PFSK-1 (cell line): ENCODE measurements around the gene FNDC10.

Source experiments
- FOXP2 ChIP-seq: optimal IDR thresholded peaks from 2 replicates; pipeline ENCODE3; 2011; ENCODE audit warnings: borderline replicate concordance, control low read depth, inconsistent platforms; ENCODE audit not compliant: insufficient read depth; ENCODE audit errors: extremely low read length, extremely low read depth
- POLR2AphosphoS5 ChIP-seq: IDR thresholded peaks from 2 replicates; pipeline ENCODE4 v1.6.1; 2012; ENCODE audit warnings: low read depth, mild to moderate bottlenecking, control low read depth, low read length, moderate library complexity
- REST ChIP-seq, 2 experiments: IDR thresholded peaks; 2 replicates each; pipeline versions ENCODE4 v1.6.1 to v1.8.0; 2011 to 2012; ENCODE audit warnings: low read depth in 2 of 2, low read length in 2 of 2, control low read depth in 1 of 2, inconsistent platforms in 1 of 2, mild to moderate bottlenecking in 1 of 2, moderate library complexity in 1 of 2; ENCODE audit not compliant: insufficient read depth in 1 of 2
- SIN3A ChIP-seq: IDR thresholded peaks from 2 replicates; pipeline ENCODE4 v1.6.1; 2012; ENCODE audit warnings: mild to moderate bottlenecking, low read length, moderate library complexity, borderline replicate concordance; ENCODE audit not compliant: insufficient read depth
- TAF1 ChIP-seq: IDR thresholded peaks from 2 replicates; pipeline ENCODE4 v1.6.1; 2012; ENCODE audit warnings: low read length, control low read depth, borderline replicate concordance; ENCODE audit not compliant: insufficient read depth

FNDC10 gene

GRCh38 chr1:1609822-1610485, 10.0 kb upstream of the FNDC10 start:
- no peak for TF ChIP-seq FOXP2
- TF ChIP-seq POLR2AphosphoS5, result no peak

GRCh38 chr1:1606232-1606631, 6.3 kb upstream of the FNDC10 start:
- TF ChIP-seq REST (IDR thresholded peaks at IDR 0.05; ENCODE audit: insufficient read depth in 1 of 2, low read depth in 2 of 2, low read length in 2 of 2) (no peak), POLR2AphosphoS5 (no peak), TAF1 (no peak), FOXP2 (no peak), SIN3A (no peak)

- TF ChIP-seq TAF1 (no peak), SIN3A (no peak), POLR2AphosphoS5 (no peak), FOXP2 (no peak), REST (IDR thresholded peaks at IDR 0.05; ENCODE audit: insufficient read depth in 1 of 2, low read depth in 2 of 2, low read length in 2 of 2) (no peak)
Observed at GRCh38 chr1:1605724-1606123, 5.8 kb upstream of the FNDC10 start.

GRCh38 chr1:1605034-1605591, 5.2 kb upstream of the FNDC10 start:
- TF ChIP-seq REST (IDR thresholded peaks at IDR 0.05; ENCODE audit: insufficient read depth in 1 of 2, low read depth in 2 of 2, low read length in 2 of 2) (no peak), TAF1 (no peak), SIN3A (no peak), POLR2AphosphoS5 (no peak), FOXP2 (no peak)

- TF ChIP-seq TAF1, result no peak
- TF ChIP-seq SIN3A, result no peak
- TF ChIP-seq REST (IDR thresholded peaks at IDR 0.05; ENCODE audit: insufficient read depth in 1 of 2, low read depth in 2 of 2, low read length in 2 of 2), result no peak
- TF ChIP-seq POLR2AphosphoS5, result no peak
- TF ChIP-seq FOXP2, result no peak
Observed at GRCh38 chr1:1604374-1605033, 4.6 kb upstream of the FNDC10 start.
